GM20431 (cell line): ENCODE results near the gene SDR9C7.
"Not testable (repeated sequence)": the region's sequence is repeated elsewhere in the genome, so short reads cannot be mapped to it uniquely, and the experiment has no call there.

Experiments
- in situ Hi-C: fragments of 300-500 bp; cut with MseI, MboI; formaldehyde crosslinking; loops from one replicate; pipeline ENCODE4 v1.15.0; 2020; ENCODE audit warnings: low sequenced_read_pairs; ENCODE audit not compliant: unreplicated experiment

The SDR9C7 gene

DNA sequence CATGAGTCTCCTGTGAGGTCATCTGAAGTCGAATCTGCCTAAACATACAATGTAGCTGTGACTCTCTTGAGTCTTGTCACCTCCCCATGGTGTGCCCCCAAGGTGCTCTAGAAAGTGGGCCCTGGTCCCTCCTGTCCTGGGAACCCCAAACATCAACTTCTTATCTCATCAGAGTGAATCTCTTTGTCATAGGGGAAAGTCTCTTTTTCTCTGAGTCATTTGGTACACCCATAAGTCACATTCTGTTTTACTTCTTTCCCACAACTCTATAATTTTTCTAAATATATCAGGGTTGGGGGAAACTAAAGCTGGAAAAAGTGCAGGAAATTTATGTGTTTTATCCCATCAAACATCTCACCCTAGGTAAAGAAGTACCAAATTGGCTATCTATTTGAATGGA is 12.9 kb downstream of the SDR9C7 start:
- in situ Hi-C loops, result no loop called here

DNA sequence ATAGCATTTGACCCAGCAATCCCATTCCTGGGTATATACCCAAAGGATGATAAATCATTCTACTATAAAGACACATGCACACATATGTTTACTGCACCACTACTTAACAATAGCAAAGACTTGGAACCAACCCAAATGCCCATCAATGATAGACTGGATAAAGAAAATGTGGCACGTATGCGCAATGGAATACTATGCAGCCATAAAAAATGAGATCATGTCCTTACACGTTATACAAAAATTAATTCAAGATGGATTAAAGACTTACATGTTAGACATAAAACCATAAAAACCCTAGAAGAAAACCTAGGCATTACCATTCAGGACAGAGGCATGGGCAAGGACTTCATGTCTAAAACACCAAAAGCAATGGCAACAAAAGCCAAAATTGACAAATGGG is 16.1 kb downstream of the SDR9C7 start:
- in situ Hi-C loops, result not testable (repeated sequence)

DNA sequence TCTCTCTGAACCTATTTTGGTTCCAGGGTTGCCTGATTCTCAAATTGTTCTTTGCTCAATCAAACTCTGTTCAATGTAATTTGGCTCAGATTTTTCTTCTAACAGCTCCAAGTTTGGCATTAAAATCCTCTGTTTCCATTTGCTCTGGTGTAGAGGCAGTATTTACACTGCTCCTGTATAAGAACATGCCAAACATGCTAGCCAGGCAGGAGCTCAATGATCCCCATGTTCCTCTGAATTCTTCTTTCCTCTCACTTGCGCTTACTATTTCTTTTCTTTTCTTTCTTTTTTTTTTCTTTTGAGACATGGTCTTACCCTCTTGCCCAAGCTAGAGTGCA is 17.2 kb downstream of the SDR9C7 start:
- in situ Hi-C loops, result no loop called here

DNA sequence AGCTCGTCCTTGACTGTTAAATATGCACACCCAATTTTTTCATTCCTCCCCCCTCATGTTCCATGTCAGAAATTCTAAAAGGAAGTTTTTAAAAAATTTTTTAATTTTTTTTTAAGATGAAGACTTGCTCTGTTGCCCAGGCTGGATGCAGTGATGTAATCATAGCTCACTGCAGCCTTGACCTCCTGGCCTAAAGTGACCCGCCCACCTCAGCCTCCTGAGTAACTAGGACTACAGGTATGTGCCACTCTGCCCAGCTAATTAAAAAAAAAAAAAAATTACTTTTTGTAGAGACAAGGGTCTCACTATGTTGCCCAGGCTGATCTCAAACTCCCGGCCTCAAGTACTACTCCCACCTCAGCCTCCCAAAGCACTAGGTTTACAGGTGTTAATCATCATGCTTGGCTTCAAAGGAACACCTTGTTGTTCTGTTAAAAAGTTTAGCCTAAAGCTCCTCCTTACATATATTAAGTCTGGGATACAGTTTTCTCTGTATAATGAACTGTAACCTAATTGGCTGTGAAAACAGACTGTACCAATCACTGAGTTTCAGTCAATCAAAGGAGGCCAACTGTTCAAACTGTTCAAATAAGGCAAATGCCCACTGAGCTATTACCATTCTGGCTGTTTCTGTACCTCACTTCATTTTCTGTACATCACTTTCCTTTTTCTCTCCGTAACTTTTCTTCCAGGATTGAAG is 17.8 kb downstream of the SDR9C7 start:
- in situ Hi-C loops, result no loop called here

DNA sequence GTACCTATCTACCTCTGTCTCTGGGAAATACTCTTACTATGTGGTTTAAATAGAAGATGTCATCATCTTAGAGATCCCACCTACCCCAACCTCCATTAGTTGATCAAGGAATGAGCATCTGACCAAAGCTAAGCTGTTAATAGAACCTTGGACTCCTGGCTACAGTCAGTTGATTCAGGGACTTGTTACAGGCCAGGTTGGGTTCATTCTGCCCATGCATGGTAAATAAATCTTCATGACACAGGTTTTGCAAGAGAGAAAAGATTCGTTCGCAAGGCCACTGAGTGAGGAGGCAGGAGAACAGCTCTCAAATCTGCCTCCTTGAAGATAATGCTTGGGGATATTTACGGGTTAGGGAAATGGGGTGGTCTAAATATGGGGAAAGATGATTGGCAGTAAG is 19.5 kb downstream of the SDR9C7 start:
- in situ Hi-C loops, result no loop called here

DNA sequence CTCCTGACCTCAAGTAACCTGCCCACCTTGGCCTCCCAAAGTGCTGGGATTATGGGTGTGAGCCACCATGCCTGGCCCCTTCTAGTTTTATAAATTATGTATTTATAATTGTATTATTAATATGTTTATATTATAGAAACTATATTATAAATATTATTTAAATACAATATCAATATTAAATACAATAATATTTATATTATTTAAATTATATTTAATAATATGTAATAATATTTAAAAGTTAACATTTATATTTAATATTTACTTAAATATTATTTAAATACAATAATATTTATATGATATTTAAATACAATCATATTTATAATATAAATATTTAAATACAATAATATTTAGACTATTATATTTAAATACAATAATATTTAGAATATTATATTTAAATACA is 20.0 kb downstream of the SDR9C7 start:
- in situ Hi-C loops, result no loop called here

DNA sequence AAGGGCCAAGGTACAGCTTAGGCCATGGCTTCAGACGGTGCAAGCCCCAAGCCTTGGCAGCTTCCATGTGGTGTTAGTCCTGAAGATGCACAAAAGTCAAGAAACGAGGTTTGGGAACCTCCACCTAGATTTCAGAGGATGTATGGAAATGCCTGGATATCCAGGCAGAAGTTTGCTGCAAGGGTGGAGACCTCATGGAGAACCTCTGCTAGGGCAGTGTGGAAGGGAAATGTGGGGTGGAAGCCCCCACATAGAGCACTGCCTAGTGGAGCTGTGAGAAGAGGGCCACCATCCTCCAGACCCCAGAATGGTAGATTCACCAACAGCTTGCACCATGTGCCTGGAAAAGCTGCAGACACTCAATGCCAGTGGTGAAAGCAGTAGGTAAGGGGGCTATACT is 24.8 kb downstream of the SDR9C7 start:
- in situ Hi-C loops, result not testable (repeated sequence)

DNA sequence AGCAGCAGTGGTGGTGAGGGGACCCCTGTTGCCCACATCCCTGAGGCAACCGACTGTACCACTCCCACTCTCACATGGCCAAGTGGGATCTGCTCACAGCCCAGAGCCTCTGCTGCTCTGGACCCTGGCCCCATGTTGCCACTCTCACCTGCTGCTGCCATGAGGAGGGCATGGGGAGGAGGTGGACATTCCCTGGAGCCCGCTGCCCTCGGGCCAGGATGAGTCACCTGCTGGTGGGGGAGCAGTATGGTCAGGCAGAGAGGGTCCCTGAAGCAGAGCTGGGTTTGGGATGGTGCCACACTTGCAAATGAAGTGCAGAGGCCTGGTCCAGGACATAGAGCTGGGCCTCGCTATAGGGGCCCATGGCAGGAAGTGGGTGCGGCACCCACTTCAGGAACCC is 26.1 kb downstream of the SDR9C7 start:
- in situ Hi-C loops, result no loop called here

DNA sequence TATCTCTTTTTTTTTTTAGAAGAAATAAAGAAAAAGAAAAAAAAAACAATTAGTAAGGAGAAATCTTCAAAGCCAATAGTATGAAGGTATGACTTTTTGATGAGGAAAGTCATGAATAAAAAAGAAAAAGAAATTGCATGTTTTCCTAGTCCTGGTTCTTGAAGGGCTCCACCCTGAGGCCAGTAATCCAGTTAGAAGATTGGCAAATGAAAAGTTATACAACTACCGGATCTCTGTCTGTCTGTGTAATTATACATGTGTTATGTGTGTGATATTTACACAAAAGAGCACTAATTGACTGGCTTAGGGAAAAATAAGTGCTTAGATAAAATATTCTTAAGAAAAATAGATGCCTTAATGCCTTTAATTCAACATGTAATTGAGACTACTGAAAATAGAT is 28.4 kb downstream of the SDR9C7 start:
- in situ Hi-C loops, result no loop called here

DNA sequence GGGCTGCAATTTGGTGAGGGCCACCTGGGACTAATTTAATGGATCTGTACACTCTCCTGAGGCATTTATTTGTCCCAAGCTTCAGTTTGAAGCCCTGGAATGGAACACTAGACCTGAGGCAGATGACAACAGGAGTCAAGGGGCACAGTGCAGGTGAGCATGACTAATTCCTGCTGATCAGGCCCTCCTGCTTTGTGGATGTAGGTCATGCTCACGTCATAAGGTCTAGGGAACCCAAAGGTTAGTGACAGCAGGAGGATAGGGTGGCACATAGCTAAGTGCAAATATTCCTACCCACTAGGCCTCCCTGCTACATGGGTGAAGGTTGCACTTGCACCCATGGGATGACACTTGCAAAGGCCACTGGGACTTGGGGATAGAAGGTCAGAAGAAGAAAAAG is 30.8 kb downstream of the SDR9C7 start:
- in situ Hi-C loops, result no loop called here

DNA sequence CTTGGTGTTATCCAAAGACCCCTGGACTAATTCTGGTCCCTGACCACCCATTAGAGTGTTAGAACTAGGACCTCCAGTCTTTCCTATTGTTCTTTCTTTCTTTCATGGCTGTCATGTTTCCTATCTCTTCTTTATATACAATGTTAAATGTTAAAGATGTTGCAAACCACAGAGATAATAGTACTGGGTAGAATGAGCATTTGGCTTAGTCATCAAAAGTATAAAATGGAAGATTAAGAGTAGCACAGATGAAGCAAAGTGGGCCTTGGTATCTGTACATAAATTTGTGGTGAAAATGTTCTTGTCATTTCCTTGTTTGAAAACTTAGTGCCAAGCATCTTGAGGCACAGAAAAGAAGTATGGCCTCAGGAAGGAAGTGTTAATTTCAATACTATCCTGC is 32.9 kb downstream of the SDR9C7 start:
- in situ Hi-C loops, result not testable (repeated sequence)

DNA sequence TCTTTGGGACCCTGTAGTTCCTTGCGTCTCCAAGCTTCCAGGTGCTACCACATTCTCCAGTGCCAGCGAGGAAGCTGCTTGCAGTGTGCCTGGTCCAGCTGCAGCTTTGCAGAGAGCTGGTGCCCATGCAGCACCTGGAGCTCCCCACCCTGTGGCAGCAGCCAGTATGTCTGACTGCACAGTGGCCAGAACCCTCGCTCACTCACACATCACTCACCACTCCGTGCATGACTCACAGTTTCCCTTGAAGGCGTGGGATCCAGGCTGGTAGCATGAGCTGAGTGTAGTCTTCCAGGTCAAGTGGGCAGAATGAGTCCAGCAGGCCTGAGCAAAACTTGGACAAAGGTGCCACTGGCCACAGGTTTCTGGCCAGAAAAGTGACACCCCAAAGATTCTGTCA is 33.6 kb downstream of the SDR9C7 start:
- in situ Hi-C loops, result no loop called here

DNA sequence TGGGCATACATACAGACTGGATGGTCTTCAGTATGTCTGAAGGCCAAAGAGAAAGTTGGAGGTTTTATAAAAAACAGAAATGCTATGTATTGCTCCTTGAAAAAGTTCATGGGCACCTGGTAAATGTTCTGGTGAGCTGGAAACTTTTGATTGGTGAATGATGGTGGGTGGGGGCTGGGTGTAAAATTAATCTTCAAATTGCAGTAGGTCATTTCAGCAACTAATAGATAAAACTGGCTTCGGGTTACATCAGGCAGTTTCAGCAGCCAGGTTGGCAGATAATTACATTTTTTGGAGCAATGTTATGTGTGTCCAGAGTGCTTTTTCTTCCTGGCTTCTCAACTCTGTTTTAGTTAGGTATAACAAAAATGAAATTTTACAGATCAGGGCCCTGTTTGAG is 35.3 kb downstream of the SDR9C7 start:
- in situ Hi-C loops, result no loop called here

DNA sequence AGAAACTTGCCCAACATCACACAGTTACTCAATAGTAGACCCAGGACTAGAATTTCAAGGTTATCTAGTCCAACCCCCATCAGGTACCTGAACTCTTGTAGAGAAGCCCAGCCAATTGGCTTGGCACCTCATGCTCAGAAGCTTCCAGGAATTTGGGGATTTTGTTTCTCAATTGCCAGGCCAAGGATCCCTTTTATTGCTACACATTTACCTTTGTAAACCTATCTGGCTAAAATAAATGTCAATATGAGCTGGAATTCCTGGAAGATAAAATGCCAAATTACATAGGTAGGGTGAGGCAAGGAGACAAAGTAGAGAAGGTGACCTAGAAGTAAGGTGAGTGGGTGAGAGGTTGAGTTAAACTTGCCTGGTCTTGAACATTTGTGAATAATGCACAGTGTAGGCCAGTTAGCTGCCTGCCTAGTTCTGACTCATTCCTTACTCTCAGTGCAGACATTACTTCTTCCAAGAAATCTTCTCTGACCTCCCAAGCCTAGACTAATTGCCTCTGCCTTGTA is 36.3 kb downstream of the SDR9C7 start:
- in situ Hi-C loops, result no loop called here

DNA sequence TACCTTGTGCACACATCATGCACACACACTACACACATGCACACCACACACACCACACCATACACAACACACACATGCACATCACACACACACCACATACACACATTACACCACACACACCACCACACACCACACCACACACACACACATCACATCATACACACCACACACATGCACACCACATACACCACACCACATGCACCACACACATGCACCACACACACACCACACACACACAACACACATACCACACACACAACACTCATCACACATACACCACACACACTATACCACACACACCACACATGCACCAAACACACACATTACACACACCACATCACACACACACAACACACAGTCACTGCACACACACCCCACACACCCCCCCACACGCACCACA is 38.1 kb downstream of the SDR9C7 start:
- in situ Hi-C loops, result no loop called here

DNA sequence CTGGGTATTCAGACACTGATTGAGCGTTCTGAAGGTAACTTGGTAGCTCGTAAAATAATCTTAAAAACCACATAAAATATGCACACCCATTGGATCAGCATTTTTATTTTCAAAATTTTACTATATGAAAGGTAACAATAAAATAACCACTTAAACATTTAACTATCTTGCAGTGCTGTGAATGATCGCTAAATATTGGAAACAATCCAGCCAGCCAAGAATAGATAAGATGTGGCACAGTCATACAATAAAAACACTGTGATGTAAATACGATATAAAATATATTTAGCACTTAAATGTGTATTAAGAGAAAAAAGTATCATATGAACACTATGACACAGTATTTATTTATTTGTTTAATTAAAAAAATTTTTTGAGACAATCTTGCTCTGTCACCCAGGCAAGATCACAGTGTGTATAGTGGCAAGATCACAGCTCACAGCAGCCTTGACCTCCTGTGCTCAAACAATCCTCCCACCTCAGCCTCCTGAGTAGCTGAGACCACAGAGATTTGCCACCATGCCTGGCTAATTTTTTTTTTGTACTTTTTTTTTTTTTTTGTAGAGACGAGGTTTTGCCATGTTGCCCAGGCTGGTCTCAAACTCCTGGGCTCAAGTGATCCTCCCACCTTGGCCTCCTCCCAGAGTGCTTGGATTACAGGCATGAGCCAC is 39.4 kb downstream of the SDR9C7 start:
- in situ Hi-C loops, result no loop called here

DNA sequence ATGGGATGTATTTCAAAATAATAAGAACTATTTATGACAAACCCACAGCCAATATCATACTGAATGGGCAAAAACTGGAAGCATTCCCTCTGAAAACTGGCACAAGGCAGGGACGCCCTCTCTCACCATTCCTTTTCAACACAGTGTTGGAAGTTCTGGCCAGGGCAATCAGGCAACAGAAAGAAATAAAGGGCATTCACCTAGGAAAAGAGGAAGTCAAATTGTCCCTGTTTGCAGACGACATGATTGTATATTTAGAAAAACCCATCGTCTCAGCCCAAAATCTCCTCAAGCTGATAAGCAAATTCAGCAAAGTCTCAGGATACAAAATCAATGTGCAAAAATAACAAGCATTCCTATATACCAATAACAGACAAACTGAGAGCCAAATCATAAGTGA is 42.3 kb downstream of the SDR9C7 start:
- in situ Hi-C loops, result not testable (repeated sequence)

DNA sequence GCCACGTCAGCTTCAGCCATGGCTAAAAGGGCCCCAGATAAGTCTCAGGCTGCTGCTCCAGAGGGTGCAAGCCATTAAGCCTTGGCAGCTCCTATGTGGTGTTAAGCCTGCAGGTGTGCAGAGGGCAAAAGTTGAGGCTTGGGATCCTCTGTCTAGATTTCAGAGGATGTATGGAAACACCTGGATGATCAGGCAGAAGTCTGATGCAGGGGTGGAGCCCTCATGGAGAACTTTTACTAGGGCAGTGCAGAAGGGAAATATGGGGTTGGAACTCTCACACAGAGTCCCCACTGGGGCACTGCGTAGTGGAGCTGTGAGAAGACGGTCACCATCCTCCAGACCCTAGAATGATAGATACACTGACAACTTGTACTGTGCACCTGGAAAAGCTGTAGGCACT is 47.9 kb downstream of the SDR9C7 start:
- in situ Hi-C loops, result no loop called here

DNA sequence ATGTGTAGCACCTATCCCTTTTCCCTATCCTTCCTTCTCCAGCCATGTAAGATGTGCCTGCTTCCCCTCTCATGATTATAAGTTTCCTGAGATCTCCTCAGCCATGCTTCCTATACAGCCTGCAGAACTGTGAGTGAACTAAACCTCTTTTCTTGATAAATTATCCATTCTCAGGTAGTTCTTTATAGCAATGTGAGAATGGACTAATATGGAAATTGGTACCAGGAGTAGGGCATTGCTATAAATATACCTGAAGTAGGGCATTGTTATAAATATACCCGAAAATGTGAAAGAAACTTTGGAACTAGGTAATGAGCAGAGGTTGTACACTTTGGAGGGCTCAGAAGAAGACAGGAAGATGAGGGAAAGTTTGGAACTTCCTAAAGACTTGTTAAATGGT is 48.9 kb downstream of the SDR9C7 start:
- in situ Hi-C loops, result no loop called here

DNA sequence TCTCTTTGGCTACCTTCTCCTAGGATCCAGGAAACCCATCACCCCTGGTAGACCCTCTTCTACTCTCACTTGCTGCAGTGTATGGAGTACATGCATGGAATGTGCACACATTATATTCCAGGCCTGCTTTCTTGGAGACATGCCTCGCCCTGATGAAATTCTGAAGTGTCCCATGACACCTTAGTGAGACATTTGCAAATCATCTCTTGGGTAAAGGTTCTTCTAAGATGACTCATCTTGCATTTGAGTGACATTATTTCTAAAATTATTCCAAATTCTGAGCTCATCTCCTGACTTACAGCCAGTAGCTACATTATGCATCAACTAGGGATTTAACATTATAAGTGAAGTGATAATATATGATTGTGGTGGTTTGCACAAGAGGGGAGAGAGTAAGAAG is 49.8 kb downstream of the SDR9C7 start:
- in situ Hi-C loops, result no loop called here

DNA sequence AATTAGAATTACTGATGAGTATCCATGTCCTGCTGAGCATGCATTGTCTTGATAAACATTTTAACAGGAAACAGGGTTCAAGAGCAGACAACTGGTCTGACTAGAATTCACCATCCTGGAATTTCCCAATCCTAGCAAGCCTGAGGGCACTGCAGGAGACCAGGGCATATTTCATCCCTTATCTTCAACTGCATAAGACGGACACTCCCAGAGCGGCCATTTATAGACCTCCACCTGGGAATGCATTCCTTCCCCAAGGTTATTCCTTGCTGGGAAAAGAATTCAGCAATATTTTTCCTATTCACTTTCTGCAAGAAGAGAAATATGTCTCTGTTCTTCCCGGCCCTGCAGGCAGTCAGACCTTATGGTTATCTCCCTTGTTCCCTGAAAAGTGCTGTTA is 51.8 kb downstream of the SDR9C7 start:
- in situ Hi-C loops, result not testable (repeated sequence)
